GM12864 (cell line): Measurements from ENCODE around the gene MAPK6.

Experiments used
- DNase-seq: peaks from one replicate; pipeline ENCODE4 v3.0.0-alpha.2; 2011; ENCODE audit warnings: low read depth
- H3K4me3 ChIP-seq: 2 replicates; pipeline ENCODE4 v1.5.1; 2011; ENCODE audit warnings: mild to moderate bottlenecking, low read depth, low read length, control low read depth
- CTCF ChIP-seq: IDR thresholded peaks from 2 replicates; pipeline ENCODE4 v1.5.1; 2011; ENCODE audit warnings: low read depth, mild to moderate bottlenecking, moderate library complexity, low read length, control low read depth, inconsistent platforms; ENCODE audit errors: missing control alignments

MAPK6 gene

GRCh38 chr15:52028431-52029093 lies 9.5 kb downstream of the MAPK6 start:
- TF ChIP-seq CTCF: no peak
- DNase-seq: no peak
- H3K4me3 ChIP-seq: no peak overlapping the region

GRCh38 chr15:52030010-52030409 lies 11.0 kb downstream of the MAPK6 start:
- H3K4me3 ChIP-seq: no peak overlapping the region
- DNase-seq: no peak
- no peak for TF ChIP-seq CTCF

GRCh38 chr15:52031556-52031955 lies 12.5 kb downstream of the MAPK6 start:
- no peak for DNase-seq
- H3K4me3 ChIP-seq: no peak overlapping the region
- TF ChIP-seq CTCF: no peak

GRCh38 chr15:52037889-52038505 lies 19.0 kb downstream of the MAPK6 start:
- DNase-seq: no peak
- H3K4me3 ChIP-seq: no peak overlapping the region
- no peak for TF ChIP-seq CTCF

- no peak for DNase-seq
- no peak for TF ChIP-seq CTCF
- no peak overlapping the region for H3K4me3 ChIP-seq
Observed at GRCh38 chr15:52039925-52040781, 21.1 kb downstream of the MAPK6 start.

GRCh38 chr15:52042051-52042851 lies 23.2 kb downstream of the MAPK6 start:
- no peak for TF ChIP-seq CTCF
- DNase-seq: no peak

More at GRCh38 chr15:52042051-52042851, 23.2 kb downstream of the MAPK6 start:
- H3K4me3 ChIP-seq: no peak overlapping the region
